22Rv1 (cell line): Measurements from ENCODE around the gene SWT1.
"Not testable (repeated sequence)": the region's sequence is repeated elsewhere in the genome, so short reads cannot be mapped to it uniquely, and the experiment has no call there.

Experiments
- H3K27ac ChIP-seq: fragments of 450-650 bp; 2 replicates; pipeline ENCODE4 v1.5.1; 2017
- CTCF ChIP-seq: fragments of 450-650 bp; IDR thresholded peaks from 2 replicates; pipeline ENCODE4 v1.5.1; 2017; ENCODE audit warnings: mild to moderate bottlenecking
- ZFX ChIP-seq: fragments of 450-650 bp; IDR thresholded peaks from 2 replicates; pipeline ENCODE4 v1.6.1; 2017; ENCODE audit warnings: antibody characterized with exemption, borderline replicate concordance

Gene SWT1

GRCh38 chr1:185237661-185238060 lies 80.7 kb downstream of the SWT1 start:
- no peak for TF ChIP-seq ZFX
- H3K27ac ChIP-seq, result no peak overlapping the region

GRCh38 chr1:185238447-185238846 lies 81.5 kb downstream of the SWT1 start:
- TF ChIP-seq ZFX, result no peak
- peak; percentile 57 for TF ChIP-seq CTCF
- no peak overlapping the region for H3K27ac ChIP-seq

GRCh38 chr1:185239861-185240260 lies 82.9 kb downstream of the SWT1 start:
- TF ChIP-seq CTCF (no peak), ZFX (no peak)
- H3K27ac ChIP-seq, result no peak overlapping the region

GRCh38 chr1:185241127-185241526 lies 84.2 kb downstream of the SWT1 start:
- H3K27ac ChIP-seq, result no peak overlapping the region
- no peak for TF ChIP-seq CTCF
- TF ChIP-seq ZFX, result no peak

- H3K27ac ChIP-seq, result no peak overlapping the region
- TF ChIP-seq CTCF (no peak), ZFX (no peak)
Measured at GRCh38 chr1:185244015-185244747, 87.2 kb downstream of the SWT1 start.

- no peak overlapping the region for H3K27ac ChIP-seq
- TF ChIP-seq CTCF (no peak), ZFX (no peak)
Measured at GRCh38 chr1:185245466-185245865, 88.5 kb downstream of the SWT1 start.

GRCh38 chr1:185249563-185249962 lies 92.6 kb downstream of the SWT1 start:
- TF ChIP-seq CTCF (no peak), ZFX (no peak)
- H3K27ac ChIP-seq, result no peak overlapping the region

GRCh38 chr1:185250063-185250462 lies 93.1 kb downstream of the SWT1 start:
- TF ChIP-seq CTCF (no peak), ZFX (no peak)
- H3K27ac ChIP-seq, result no peak overlapping the region

GRCh38 chr1:185251928-185252327 lies 95.0 kb downstream of the SWT1 start:
- not testable (repeated sequence) for H3K27ac ChIP-seq

- not testable (repeated sequence) for H3K27ac ChIP-seq
Measured at GRCh38 chr1:185252404-185252803, 95.4 kb downstream of the SWT1 start.

- H3K27ac ChIP-seq, result not testable (repeated sequence)
Measured at GRCh38 chr1:185255595-185255994, 98.6 kb downstream of the SWT1 start.
